Cardiac fibroblast (primary cell): ENCODE measurements around the gene ARHGAP24.
"Not testable (repeated sequence)": the region's sequence is repeated elsewhere in the genome, so short reads cannot be mapped to it uniquely, and the experiment has no call there.

Experiments
- DNase-seq, 2 donors: peaks; one replicate each; pipeline versions ENCODE4 v3.0.0 to v3.0.0-alpha.2; 2010; ENCODE audit warnings: low read depth in 2 of 2
- H3K4me3 ChIP-seq, 2 donors: replicated peaks in 1 of 2; 1 replicate in 1 of 2; 2 replicates in 1 of 2; pipeline ENCODE4 v1.5.1; 2011; ENCODE audit warnings: low read depth in 2 of 2, low read length in 2 of 2, mild to moderate bottlenecking in 2 of 2, moderate library complexity in 1 of 2
- TF ChIP-seq, protein P1 (sequence below): IDR thresholded peaks from one replicate; pipeline ENCODE4 v1.5.1; 2011; ENCODE audit warnings: low read depth, mild to moderate bottlenecking, low read length, inconsistent platforms

Gene ARHGAP24

DNA sequence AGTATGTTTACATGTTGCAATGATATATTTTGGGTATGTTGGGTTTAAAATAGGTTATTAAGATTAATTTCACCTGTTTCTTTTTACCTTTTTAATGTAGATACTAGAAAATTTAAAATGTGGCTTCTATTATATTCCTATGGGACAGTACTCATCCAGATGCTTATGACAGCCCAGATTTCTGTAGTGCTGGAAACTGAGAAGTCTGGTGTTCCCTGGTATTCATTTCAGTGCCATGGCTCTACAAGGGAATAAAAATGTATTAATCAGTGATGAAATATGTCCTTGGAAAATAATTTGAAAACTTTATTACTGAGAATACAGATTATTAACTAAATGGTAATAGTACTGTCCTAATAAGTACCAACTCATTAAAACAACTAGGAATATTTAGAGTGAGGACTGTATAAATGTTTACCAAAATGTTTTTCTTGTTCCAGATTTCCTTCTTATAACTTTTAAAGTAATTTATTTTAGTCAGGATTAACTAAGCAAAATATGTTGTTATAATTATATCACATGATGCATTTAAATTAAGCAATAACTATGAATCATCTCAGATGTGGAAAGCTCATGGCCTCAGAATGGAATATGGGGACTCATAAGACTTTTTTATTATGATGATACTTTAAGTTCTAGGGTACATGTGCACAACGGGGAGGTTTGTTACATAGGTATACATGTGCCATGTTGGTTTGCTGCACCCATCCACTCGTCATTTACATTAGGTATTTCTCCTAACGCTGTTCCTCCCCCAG is 25.3 kb downstream of the ARHGAP24 start:
- TF ChIP-seq, protein P1, sequence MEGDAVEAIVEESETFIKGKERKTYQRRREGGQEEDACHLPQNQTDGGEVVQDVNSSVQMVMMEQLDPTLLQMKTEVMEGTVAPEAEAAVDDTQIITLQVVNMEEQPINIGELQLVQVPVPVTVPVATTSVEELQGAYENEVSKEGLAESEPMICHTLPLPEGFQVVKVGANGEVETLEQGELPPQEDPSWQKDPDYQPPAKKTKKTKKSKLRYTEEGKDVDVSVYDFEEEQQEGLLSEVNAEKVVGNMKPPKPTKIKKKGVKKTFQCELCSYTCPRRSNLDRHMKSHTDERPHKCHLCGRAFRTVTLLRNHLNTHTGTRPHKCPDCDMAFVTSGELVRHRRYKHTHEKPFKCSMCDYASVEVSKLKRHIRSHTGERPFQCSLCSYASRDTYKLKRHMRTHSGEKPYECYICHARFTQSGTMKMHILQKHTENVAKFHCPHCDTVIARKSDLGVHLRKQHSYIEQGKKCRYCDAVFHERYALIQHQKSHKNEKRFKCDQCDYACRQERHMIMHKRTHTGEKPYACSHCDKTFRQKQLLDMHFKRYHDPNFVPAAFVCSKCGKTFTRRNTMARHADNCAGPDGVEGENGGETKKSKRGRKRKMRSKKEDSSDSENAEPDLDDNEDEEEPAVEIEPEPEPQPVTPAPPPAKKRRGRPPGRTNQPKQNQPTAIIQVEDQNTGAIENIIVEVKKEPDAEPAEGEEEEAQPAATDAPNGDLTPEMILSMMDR, result no peak
- H3K4me3 ChIP-seq, result no peak overlapping the region
- peak in 1 of 2 donors; percentile 64 for DNase-seq

DNA sequence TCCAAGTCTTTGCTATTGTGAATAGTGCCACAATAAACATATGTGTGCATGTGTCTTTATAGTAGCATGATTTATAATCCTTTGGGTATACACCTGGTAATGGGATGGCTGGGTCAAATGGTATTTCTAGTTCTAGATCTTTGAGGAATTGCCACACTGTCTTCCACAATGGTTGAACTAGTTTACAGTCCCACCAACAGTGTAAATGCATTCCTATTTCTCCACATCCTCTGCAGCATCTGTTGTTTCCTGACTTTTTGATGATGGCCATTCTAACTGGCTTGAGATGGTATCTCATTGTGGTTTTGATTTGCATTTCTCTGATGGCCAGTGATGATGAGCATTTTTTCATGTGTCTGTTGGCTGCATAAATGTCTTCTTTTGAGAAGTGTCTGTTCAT is 26.2 kb downstream of the ARHGAP24 start:
- not testable (repeated sequence) for H3K4me3 ChIP-seq, DNase-seq

GRCh38 chr4:85508654-85509053 is 33.7 kb downstream of the ARHGAP24 start:
- DNase-seq, result no peak
- no peak overlapping the region for H3K4me3 ChIP-seq
- TF ChIP-seq, protein P1, result no peak

- DNase-seq, result no peak
- TF ChIP-seq, protein P1, result no peak
- H3K4me3 ChIP-seq, result no peak overlapping the region
These were observed 35.1 kb downstream of the ARHGAP24 start for GRCh38 chr4:85509882-85510631.

DNA sequence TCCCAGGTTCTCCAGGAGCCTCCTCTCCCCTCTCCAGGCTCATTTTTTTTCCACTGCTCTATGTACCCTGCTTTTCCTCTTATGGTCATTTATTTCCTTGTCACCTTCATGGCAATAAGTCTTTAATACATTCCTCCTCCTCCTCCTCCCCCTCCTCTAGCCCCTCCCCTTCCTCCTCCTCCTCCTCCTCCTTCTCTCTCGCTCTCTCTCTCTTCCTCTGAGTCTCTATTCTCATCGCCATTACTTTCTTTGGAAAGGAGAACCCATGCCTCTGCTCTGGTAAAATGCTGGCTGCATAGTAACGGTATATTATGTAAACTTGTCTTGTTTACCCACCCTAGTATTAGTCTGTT is 35.7 kb downstream of the ARHGAP24 start:
- TF ChIP-seq, protein P1, result no peak
- DNase-seq, result no peak
- H3K4me3 ChIP-seq, result no peak overlapping the region

- TF ChIP-seq, protein P1, result no peak
- DNase-seq, result no peak
- H3K4me3 ChIP-seq, result no peak overlapping the region
These were observed 37.7 kb downstream of the ARHGAP24 start for GRCh38 chr4:85512446-85513205.

DNA sequence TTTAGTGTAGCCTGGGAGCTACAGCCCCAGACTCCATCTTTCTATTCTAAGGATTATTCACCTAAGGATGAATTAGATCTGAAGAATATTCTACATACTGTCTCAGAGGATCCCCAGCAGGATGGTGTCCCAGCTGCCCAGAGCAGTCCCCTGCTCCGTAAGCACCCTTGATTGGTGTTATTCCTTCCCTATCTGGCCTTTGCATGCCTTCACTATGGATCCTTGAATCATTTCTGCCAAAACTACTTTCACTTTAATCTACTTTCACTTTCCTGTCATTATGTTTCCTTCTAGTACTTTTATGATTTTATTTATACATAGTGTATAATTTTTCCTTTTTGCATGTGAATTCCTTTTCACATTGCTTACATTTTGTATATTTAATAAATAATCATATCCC is 39.2 kb downstream of the ARHGAP24 start:
- no peak overlapping the region for H3K4me3 ChIP-seq
- TF ChIP-seq, protein P1, result no peak
- no peak for DNase-seq
